K562 (cell line): ENCODE measurements around the gene LTA. TPM values are rescaled to one million over a fixed set of nuclear protein-coding genes. Genes with fewer than 3 reads are reported as not detected.

ENCODE experiments used
- HNRNPLL ChIP-seq: fragments of 200-400 bp; formaldehyde crosslinking; IDR thresholded peaks from 2 replicates; pipeline ENCODE4 v1.6.1; 2017; ENCODE audit warnings: low read length, low read depth, mild to moderate bottlenecking; ENCODE audit not compliant: poor library complexity, severe bottlenecking
- IRF2 ChIP-seq: sonication (generic); formaldehyde crosslinking; IDR thresholded peaks from 2 replicates; pipeline ENCODE4 v1.8.1; 2022; ENCODE audit warnings: mild to moderate bottlenecking, missing genetic modification reagents
- MAFF ChIP-seq: IDR thresholded peaks from 2 replicates; pipeline ENCODE4 v1.6.1; 2012; ENCODE audit warnings: low read length, improper control_type of control experiment
- NCOA4 ChIP-seq: fragments of 450-650 bp; IDR thresholded peaks from 2 replicates; pipeline ENCODE4 v1.6.1; 2018; ENCODE audit warnings: mild to moderate bottlenecking; ENCODE audit not compliant: partially characterized antibody
- RBBP5 ChIP-seq: fragments of 200-600 bp; sonication (generic); IDR thresholded peaks from 2 replicates; pipeline ENCODE4 v1.6.1; 2012; ENCODE audit warnings: borderline replicate concordance, mild to moderate bottlenecking, low read length, control low read depth, inconsistent platforms; ENCODE audit not compliant: insufficient read depth, poor library complexity, severe bottlenecking
- RNF2 ChIP-seq: sonication (generic); IDR thresholded peaks from 2 replicates; pipeline ENCODE4 v1.6.1; 2016
- SMARCE1 ChIP-seq: fragments of 450-650 bp; IDR thresholded peaks from 2 replicates; pipeline ENCODE4 v1.7.1; 2016; ENCODE audit warnings: mild to moderate bottlenecking
- SP2 ChIP-seq: IDR thresholded peaks from 2 replicates; pipeline ENCODE4 v1.6.1; 2011; ENCODE audit warnings: mild to moderate bottlenecking, low read depth, low read length, moderate library complexity; ENCODE audit not compliant: poor library complexity, severe bottlenecking; ENCODE audit errors: extremely low read depth
- TAL1 ChIP-seq: fragments of 450-650 bp; IDR thresholded peaks from 2 replicates; pipeline ENCODE4 v1.6.1; 2016; ENCODE audit warnings: mild to moderate bottlenecking
- ZNF561 ChIP-seq: fragments of 450-650 bp; formaldehyde crosslinking; conservative IDR thresholded peaks from 2 replicates; pipeline ENCODE4 v1.4.0; 2020; ENCODE audit warnings: mild to moderate bottlenecking, moderate library complexity
- polyA plus RNA-seq, 8 experiments: library from polyadenylated mRNA; depleted of rRNA in 4 of 8; stranded (reverse) in 5 of 8; unstranded in 3 of 8; fragments of >200 nt; fragmentation: Nextera tagmentation in 2 of 8; fragmentation: Illumina TruSeq in 1 of 8; extraction: Ambion mirVana in 2 of 8; extraction: Trizol in 1 of 8; gene quantifications; 2 replicates each; pipeline versions ENCODE4 v1.2.1 to v1.2.3, GENCODE V29; 2011 to 2014; ENCODE audit warnings: inconsistent platforms in 1 of 8, missing spikeins in 1 of 8
- total RNA-seq, 7 experiments: library from RNA; depleted of rRNA in 6 of 7; stranded (reverse); fragments of >200 nt in 6 of 7; fragmentation: Illumina TruSeq in 2 of 7; extraction: Trizol in 2 of 7; gene quantifications; 2 replicates each; pipeline versions ENCODE4 v1.2.1 to v1.2.3, GENCODE V29; 2011 to 2021; ENCODE audit warnings: low replicate concordance in 1 of 7
- TF ChIP-seq, protein P1 (sequence below), 2 experiments: fragments of 450-650 bp in 1 of 2; sonication (generic) in 1 of 2; formaldehyde crosslinking in 1 of 2; IDR thresholded peaks in 1 of 2; conservative IDR thresholded peaks in 1 of 2; 2 replicates each; pipeline versions ENCODE4 v1.6.1 to v1.8.1; 2016 to 2023; ENCODE audit warnings: mild to moderate bottlenecking in 2 of 2, moderate library complexity in 2 of 2, inconsistent platforms in 1 of 2, missing genetic modification reagents in 1 of 2
- TF ChIP-seq, protein P2 (sequence below), 2 experiments: fragments of 150-350 bp in 1 of 2; IDR thresholded peaks; 2 replicates each; pipeline ENCODE4 v1.6.1; 2012 to 2016; ENCODE audit warnings: low read depth in 2 of 2, low read length in 2 of 2, mild to moderate bottlenecking in 1 of 2, moderate library complexity in 1 of 2
- TF ChIP-seq, protein P3 (sequence below): IDR thresholded peaks from 2 replicates; pipeline ENCODE4 v1.6.1; 2016; ENCODE audit warnings: missing genetic modification characterization, missing compliant biosample characterization
- TF ChIP-seq, protein P4 (sequence below): fragments of 250-450 bp; sonication (Bioruptor Pico); IDR thresholded peaks from 2 replicates; pipeline ENCODE4 v1.4.0; 2020

LTA gene
- total and polyA plus RNA-seq, 9 of the 15 experiments (the other 6 are each of a cell fraction or from before 2014, with no cell fraction given): 0.80 TPM; not detected in 8

DNA sequence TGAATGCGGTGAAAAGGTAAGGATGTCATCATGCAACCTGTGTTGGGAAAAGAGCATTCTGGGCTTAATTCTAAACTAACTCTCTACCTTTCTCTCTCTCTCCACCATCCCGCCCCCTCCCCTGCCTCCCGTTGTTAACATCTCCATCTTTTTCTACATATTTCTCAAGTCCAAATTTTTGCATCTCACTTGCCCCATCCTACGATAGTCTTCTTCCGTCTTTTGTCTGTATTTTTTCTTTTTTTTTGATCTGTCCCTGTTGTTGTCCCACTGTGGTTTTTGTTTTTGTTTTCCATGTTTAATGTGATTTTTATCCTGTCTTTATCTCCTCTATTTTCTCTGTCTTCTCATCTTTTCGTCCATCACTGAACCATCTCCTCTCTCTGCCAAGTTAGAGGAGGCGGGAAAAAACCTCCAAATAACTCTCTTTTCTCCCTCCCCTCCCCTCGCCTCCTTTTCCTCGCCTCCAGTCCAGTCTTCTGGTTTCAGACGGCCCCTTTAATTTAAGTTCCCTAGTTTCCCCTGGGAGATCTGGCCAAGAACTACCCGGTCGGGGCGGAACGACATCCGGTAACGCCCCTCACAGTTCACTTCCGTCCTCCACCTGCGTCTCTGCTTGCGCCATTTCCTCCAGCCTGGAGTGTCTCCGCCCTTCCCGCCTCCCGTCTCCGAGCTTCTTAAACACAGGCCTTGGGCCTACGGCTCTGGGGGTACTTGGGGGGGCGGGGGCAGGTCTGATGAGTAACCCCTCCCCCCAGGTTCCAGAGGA, 24.9 kb upstream of the LTA start, which contains the start of gene NFKBIL1 (continued):
- TF ChIP-seq ZNF561: no peak
- no peak for TF ChIP-seq SMARCE1
- peak; percentile 1; the same call in 1 of the 2 replicates for TF ChIP-seq MAFF
- TF ChIP-seq, protein P1, sequence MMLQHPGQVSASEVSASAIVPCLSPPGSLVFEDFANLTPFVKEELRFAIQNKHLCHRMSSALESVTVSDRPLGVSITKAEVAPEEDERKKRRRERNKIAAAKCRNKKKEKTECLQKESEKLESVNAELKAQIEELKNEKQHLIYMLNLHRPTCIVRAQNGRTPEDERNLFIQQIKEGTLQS (IDR thresholded peaks at IDR 0.05): peak; percentile 41
- TF ChIP-seq, protein P1 (CRISPR knock-in tag; conservative IDR thresholded peaks at IDR 0.05): no peak
- no peak for TF ChIP-seq IRF2 (CRISPR knock-in tag)
- peak; percentile 52; the same call in 1 of the 2 replicates for TF ChIP-seq RNF2
- peak; percentile 55 for TF ChIP-seq NCOA4
- TF ChIP-seq, protein P2, sequence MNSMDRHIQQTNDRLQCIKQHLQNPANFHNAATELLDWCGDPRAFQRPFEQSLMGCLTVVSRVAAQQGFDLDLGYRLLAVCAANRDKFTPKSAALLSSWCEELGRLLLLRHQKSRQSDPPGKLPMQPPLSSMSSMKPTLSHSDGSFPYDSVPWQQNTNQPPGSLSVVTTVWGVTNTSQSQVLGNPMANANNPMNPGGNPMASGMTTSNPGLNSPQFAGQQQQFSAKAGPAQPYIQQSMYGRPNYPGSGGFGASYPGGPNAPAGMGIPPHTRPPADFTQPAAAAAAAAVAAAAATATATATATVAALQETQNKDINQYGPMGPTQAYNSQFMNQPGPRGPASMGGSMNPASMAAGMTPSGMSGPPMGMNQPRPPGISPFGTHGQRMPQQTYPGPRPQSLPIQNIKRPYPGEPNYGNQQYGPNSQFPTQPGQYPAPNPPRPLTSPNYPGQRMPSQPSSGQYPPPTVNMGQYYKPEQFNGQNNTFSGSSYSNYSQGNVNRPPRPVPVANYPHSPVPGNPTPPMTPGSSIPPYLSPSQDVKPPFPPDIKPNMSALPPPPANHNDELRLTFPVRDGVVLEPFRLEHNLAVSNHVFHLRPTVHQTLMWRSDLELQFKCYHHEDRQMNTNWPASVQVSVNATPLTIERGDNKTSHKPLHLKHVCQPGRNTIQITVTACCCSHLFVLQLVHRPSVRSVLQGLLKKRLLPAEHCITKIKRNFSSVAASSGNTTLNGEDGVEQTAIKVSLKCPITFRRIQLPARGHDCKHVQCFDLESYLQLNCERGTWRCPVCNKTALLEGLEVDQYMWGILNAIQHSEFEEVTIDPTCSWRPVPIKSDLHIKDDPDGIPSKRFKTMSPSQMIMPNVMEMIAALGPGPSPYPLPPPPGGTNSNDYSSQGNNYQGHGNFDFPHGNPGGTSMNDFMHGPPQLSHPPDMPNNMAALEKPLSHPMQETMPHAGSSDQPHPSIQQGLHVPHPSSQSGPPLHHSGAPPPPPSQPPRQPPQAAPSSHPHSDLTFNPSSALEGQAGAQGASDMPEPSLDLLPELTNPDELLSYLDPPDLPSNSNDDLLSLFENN (IDR thresholded peaks at IDR 0.05; ENCODE audit: low read depth in 2 of 2, low read length in 2 of 2): peak in 1 of 2 experiments; percentile 60; a peak in 1 of 4 replicates
- TF ChIP-seq TAL1: no peak; the same call in 1 of the 2 replicates
- peak; percentile 35 for TF ChIP-seq SP2
- TF ChIP-seq, protein P3, sequence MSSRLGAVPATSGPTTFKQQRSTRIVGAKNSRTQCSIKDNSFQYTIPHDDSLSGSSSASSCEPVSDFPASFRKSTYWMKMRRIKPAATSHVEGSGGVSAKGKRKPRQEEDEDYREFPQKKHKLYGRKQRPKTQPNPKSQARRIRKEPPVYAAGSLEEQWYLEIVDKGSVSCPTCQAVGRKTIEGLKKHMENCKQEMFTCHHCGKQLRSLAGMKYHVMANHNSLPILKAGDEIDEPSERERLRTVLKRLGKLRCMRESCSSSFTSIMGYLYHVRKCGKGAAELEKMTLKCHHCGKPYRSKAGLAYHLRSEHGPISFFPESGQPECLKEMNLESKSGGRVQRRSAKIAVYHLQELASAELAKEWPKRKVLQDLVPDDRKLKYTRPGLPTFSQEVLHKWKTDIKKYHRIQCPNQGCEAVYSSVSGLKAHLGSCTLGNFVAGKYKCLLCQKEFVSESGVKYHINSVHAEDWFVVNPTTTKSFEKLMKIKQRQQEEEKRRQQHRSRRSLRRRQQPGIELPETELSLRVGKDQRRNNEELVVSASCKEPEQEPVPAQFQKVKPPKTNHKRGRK: peak; percentile 99
- peak; percentile 95 for TF ChIP-seq HNRNPLL
- no peak for TF ChIP-seq RBBP5
- TF ChIP-seq, protein P4, sequence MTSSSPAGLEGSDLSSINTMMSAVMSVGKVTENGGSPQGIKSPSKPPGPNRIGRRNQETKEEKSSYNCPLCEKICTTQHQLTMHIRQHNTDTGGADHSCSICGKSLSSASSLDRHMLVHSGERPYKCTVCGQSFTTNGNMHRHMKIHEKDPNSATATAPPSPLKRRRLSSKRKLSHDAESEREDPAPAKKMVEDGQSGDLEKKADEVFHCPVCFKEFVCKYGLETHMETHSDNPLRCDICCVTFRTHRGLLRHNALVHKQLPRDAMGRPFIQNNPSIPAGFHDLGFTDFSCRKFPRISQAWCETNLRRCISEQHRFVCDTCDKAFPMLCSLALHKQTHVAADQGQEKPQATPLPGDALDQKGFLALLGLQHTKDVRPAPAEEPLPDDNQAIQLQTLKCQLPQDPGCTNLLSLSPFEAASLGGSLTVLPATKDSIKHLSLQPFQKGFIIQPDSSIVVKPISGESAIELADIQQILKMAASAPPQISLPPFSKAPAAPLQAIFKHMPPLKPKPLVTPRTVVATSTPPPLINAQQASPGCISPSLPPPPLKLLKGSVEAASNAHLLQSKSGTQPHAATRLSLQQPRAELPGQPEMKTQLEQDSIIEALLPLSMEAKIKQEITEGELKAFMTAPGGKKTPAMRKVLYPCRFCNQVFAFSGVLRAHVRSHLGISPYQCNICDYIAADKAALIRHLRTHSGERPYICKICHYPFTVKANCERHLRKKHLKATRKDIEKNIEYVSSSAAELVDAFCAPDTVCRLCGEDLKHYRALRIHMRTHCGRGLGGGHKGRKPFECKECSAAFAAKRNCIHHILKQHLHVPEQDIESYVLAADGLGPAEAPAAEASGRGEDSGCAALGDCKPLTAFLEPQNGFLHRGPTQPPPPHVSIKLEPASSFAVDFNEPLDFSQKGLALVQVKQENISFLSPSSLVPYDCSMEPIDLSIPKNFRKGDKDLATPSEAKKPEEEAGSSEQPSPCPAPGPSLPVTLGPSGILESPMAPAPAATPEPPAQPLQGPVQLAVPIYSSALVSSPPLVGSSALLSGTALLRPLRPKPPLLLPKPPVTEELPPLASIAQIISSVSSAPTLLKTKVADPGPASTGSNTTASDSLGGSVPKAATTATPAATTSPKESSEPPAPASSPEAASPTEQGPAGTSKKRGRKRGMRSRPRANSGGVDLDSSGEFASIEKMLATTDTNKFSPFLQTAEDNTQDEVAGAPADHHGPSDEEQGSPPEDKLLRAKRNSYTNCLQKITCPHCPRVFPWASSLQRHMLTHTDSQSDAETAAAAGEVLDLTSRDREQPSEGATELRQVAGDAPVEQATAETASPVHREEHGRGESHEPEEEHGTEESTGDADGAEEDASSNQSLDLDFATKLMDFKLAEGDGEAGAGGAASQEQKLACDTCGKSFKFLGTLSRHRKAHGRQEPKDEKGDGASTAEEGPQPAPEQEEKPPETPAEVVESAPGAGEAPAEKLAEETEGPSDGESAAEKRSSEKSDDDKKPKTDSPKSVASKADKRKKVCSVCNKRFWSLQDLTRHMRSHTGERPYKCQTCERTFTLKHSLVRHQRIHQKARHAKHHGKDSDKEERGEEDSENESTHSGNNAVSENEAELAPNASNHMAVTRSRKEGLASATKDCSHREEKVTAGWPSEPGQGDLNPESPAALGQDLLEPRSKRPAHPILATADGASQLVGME (CRISPR knock-in tag): 0 out of 2 replicates have a peak, but pooled peaks have one; percentile 44
